WERI-Rb-1 (cell line): Measurements from ENCODE around the gene MEIS2.
A peak's percentile ranks its signal among the peaks of the same experiment; 100 is the strongest.

Source experiments
- DNase-seq: peaks from one replicate; pipeline ENCODE4 v3.0.0-alpha.2; 2020
- H3K27ac ChIP-seq: fragments of 250-450 bp; sonication (Bioruptor Pico); 2 replicates; pipeline ENCODE4 v1.5.1; 2020; ENCODE audit warnings: mild to moderate bottlenecking, moderate library complexity
- H3K27me3 ChIP-seq: fragments of 250-450 bp; sonication (Bioruptor Pico); 2 replicates; pipeline ENCODE4 v1.5.1; 2021; ENCODE audit warnings: mild to moderate bottlenecking, low read depth, moderate library complexity; ENCODE audit not compliant: insufficient read depth, severe bottlenecking
- H3K36me3 ChIP-seq: fragments of 250-450 bp; sonication (Bioruptor Pico); 2 replicates; pipeline ENCODE4 v1.5.1; 2020; ENCODE audit warnings: mild to moderate bottlenecking, moderate library complexity
- H3K4me3 ChIP-seq: 2 replicates; pipeline ENCODE4 v1.5.1; 2011; ENCODE audit warnings: low read depth, mild to moderate bottlenecking, control low read depth, low read length
- H3K9me3 ChIP-seq: fragments of 250-450 bp; sonication (Bioruptor Pico); 2 replicates; pipeline ENCODE4 v1.5.1; 2021; ENCODE audit warnings: mild to moderate bottlenecking, moderate library complexity; ENCODE audit not compliant: severe bottlenecking
- CTCF ChIP-seq: IDR thresholded peaks from 2 replicates; pipeline ENCODE4 v1.5.1; 2011; ENCODE audit warnings: low read depth, mild to moderate bottlenecking, control low read depth, inconsistent platforms, low read length

The MEIS2 gene

GRCh38 chr15:37140531-37141058 lies 40.2 kb upstream of the MEIS2 start:
- H3K36me3 ChIP-seq = no peaks in the 10 kb centered on the region
- DNase-seq = no peak
- TF ChIP-seq CTCF = no peak
- H3K4me3 ChIP-seq = no peak overlapping the region
- H3K9me3 ChIP-seq = no peaks in the 10 kb centered on the region
- no peaks in the 10 kb centered on the region for H3K27me3 ChIP-seq
- H3K27ac ChIP-seq = no peak overlapping the region

DNA sequence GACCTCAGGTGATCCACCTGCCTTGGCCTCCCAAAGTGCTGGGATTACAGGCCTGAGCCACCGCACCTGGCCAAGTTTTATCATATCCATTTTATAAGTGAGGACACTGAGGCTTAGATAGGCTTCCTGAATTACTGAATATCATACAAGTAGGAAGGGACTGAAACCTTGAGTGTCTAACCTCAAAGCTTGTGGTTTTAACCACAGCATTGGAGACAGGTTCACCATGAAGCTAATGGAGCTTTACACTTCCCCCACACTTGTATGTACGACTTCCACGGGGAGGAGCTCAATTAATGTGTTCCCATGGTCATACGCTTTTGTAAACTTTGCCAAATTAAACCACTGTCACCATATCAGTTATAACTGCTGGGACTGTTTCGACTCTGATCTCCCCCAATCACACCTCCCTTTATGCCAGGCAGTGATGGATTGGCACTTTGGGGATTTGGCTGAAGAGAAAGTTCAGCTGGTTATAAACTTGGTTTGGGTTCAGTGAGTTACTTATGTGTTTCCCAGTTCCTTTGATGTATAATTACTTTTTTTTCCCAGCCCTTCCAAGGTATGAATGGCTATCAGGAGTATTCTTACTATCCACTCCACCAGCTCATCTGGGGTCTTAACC lies 38.4 kb upstream of the MEIS2 start:
- no peak for DNase-seq
- no peak for TF ChIP-seq CTCF
- no peak overlapping the region for H3K27ac ChIP-seq
- H3K36me3 ChIP-seq = no peaks in the 10 kb centered on the region
- H3K4me3 ChIP-seq = no peak overlapping the region
- no peaks in the 10 kb centered on the region for H3K9me3 ChIP-seq
- no peaks in the 10 kb centered on the region for H3K27me3 ChIP-seq

DNA sequence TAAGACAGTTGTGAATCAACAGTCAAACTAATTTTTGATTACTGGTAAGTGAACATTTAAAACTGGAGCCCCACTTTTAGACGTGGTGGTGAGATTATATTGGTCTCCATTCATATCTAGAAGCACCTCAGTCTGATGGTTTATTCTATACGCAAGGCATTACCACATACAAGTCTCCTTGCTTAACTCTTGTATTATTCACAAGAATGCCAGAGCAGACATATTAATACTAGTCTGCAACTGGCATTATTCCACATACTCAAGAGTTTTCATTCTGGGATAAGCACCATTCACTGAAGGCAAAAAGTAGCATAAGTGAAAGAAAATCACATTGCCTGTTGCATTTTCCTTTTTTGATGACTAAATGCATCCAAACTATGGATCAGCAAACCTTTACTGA lies 36.9 kb upstream of the MEIS2 start:
- DNase-seq = no peak
- no peak overlapping the region for H3K4me3 ChIP-seq
- H3K36me3 ChIP-seq = no peaks in the 10 kb centered on the region
- no peaks in the 10 kb centered on the region for H3K9me3 ChIP-seq
- H3K27ac ChIP-seq = no peak overlapping the region
- H3K27me3 ChIP-seq = no peaks in the 10 kb centered on the region
- no peak for TF ChIP-seq CTCF

GRCh38 chr15:37136666-37137065 lies 36.3 kb upstream of the MEIS2 start:
- no peak for DNase-seq
- no peak overlapping the region for H3K4me3 ChIP-seq
- H3K27ac ChIP-seq = no peak overlapping the region
- H3K9me3 ChIP-seq = no peaks in the 10 kb centered on the region
- no peak for TF ChIP-seq CTCF
- H3K36me3 ChIP-seq = no peaks in the 10 kb centered on the region
- no peaks in the 10 kb centered on the region for H3K27me3 ChIP-seq

- Histone ChIP-seq H3K27me3 (no peaks in the 10 kb centered on the region), H3K4me3 (no peak overlapping the region), H3K27ac (no peak overlapping the region), H3K36me3 (no peaks in the 10 kb centered on the region), H3K9me3 (no peaks in the 10 kb centered on the region)
- TF ChIP-seq CTCF = peak; percentile 37; the same call in 1 of the 2 replicates
- peak; percentile 64 for DNase-seq
These were observed 34.9 kb upstream of the MEIS2 start for GRCh38 chr15:37135225-37135624.

- H3K9me3 ChIP-seq = no peaks in the 10 kb centered on the region
- no peaks in the 10 kb centered on the region for H3K27me3 ChIP-seq
- peak; percentile 35; the same call in 1 of the 2 replicates for TF ChIP-seq CTCF
- peak; percentile 11 for DNase-seq
- no peaks in the 10 kb centered on the region for H3K36me3 ChIP-seq
- 0 out of 2 replicates have a peak overlapping the region, but pooled peaks have one; percentile 0 for H3K27ac ChIP-seq
- H3K4me3 ChIP-seq = no peak overlapping the region
These were observed 34.4 kb upstream of the MEIS2 start for GRCh38 chr15:37134699-37135131.
